ENCODE data around the gene SLC25A22. TPM values are rescaled to one million over a fixed set of nuclear protein-coding genes. Genes with fewer than 3 reads are reported as not detected.

SLC25A22 gene
- total RNA-seq, 1 donor from 2014 or later: 10.3 TPM

GRCh38 chr11:828506-829175 is 30.6 kb upstream of the SLC25A22 start:
- Histone ChIP-seq H3K4me1 (peaks cover 65% of the 10 kb centered on the region), H3K9me3 (no peaks in the 10 kb centered on the region), H3K27ac (no peak overlapping the region), H3K27me3 (no peaks in the 10 kb centered on the region), H3K36me3 (peaks cover 0 to 17% of the 10 kb centered on the region in 2 donors), H3K4me3 (peak overlapping the region in 1 of 2 donors; percentile 42)
- intact Hi-C loops (cut with DNase I): no loop called here
- DNase-seq (ENCODE audit: extremely low spot score in 2 of 2): no peak
- TF ChIP-seq POLR2AphosphoS5 (IDR thresholded peaks at IDR 0.05; ENCODE audit: insufficient read depth in 1 of 2, low read depth in 1 of 2) (no peak), POLR2A (IDR thresholded peaks at IDR 0.05) (no peak)
- TF ChIP-seq, protein P1, sequence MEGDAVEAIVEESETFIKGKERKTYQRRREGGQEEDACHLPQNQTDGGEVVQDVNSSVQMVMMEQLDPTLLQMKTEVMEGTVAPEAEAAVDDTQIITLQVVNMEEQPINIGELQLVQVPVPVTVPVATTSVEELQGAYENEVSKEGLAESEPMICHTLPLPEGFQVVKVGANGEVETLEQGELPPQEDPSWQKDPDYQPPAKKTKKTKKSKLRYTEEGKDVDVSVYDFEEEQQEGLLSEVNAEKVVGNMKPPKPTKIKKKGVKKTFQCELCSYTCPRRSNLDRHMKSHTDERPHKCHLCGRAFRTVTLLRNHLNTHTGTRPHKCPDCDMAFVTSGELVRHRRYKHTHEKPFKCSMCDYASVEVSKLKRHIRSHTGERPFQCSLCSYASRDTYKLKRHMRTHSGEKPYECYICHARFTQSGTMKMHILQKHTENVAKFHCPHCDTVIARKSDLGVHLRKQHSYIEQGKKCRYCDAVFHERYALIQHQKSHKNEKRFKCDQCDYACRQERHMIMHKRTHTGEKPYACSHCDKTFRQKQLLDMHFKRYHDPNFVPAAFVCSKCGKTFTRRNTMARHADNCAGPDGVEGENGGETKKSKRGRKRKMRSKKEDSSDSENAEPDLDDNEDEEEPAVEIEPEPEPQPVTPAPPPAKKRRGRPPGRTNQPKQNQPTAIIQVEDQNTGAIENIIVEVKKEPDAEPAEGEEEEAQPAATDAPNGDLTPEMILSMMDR (IDR thresholded peaks at IDR 0.05): no peak

GRCh38 chr11:827897-828192 is 29.8 kb upstream of the SLC25A22 start, which contains the start of gene CRACR2B:
TSS of gene CRACR2B (plus strand) at chr11:827919. CDS start at chr11:828608, 689 bp downstream.
- H3K4me1 ChIP-seq: peaks cover 61% of the 10 kb centered on the region
- DNase-seq (ENCODE audit: extremely low spot score in 2 of 2): no peak
- H3K9me3 ChIP-seq: no peaks in the 10 kb centered on the region
- no peak within 1 kb of the TSS for H3K27ac ChIP-seq
- no peaks in the 10 kb centered on the region for H3K27me3 ChIP-seq
- peak within 1 kb of the TSS; percentile 33 to 36 for H3K4me3 ChIP-seq
- H3K36me3 ChIP-seq: peaks cover 0 to 22% of the 10 kb centered on the region in 2 donors
- TF ChIP-seq POLR2A (IDR thresholded peaks at IDR 0.05) (no peak), POLR2AphosphoS5 (IDR thresholded peaks at IDR 0.05; ENCODE audit: insufficient read depth in 1 of 2, low read depth in 1 of 2) (no peak)
- TF ChIP-seq, protein P1 (IDR thresholded peaks at IDR 0.05): no peak
- intact Hi-C loops (cut with DNase I): no loop called here

GRCh38 chr11:827146-827896 is 29.2 kb upstream of the SLC25A22 start:
- H3K27me3 ChIP-seq: no peaks in the 10 kb centered on the region
- peaks cover 59% of the 10 kb centered on the region for H3K4me1 ChIP-seq
- peaks cover 0 to 27% of the 10 kb centered on the region in 2 donors for H3K36me3 ChIP-seq
- DNase-seq (ENCODE audit: extremely low spot score in 2 of 2): no peak
- no peak overlapping the region for H3K27ac ChIP-seq
- peak overlapping the region; percentile 33 to 36 for H3K4me3 ChIP-seq
- TF ChIP-seq POLR2AphosphoS5 (IDR thresholded peaks at IDR 0.05; ENCODE audit: insufficient read depth in 1 of 2, low read depth in 1 of 2): no peak
- TF ChIP-seq, protein P1 (IDR thresholded peaks at IDR 0.05): no peak
- TF ChIP-seq POLR2A (IDR thresholded peaks at IDR 0.05): no peak
- intact Hi-C loops (cut with DNase I): no loop called here
- H3K9me3 ChIP-seq: no peaks in the 10 kb centered on the region

DNA sequence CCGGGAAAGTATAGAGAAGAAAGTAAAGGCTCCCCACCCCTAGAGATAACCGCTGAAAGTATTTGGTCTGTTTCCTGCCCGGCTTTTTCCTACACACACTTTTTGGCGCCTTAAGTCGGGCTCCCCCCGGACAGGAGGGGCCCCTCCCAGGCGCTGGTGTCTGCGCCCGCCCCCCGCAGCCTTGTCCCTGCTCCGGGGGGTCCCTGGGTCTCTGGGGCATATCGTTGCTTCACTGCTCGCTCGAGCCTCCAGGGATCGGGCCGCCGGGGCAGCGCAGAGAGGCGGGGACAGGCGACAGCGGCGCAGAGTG is 28.7 kb upstream of the SLC25A22 start:
- Histone ChIP-seq H3K27ac (no peak overlapping the region), H3K9me3 (no peaks in the 10 kb centered on the region), H3K4me3 (peak overlapping the region; percentile 33 to 36), H3K4me1 (peaks cover 59% of the 10 kb centered on the region), H3K27me3 (no peaks in the 10 kb centered on the region), H3K36me3 (peaks cover 0 to 28% of the 10 kb centered on the region in 2 donors)
- TF ChIP-seq, protein P1 (IDR thresholded peaks at IDR 0.05): no peak
- no peak for TF ChIP-seq POLR2A (IDR thresholded peaks at IDR 0.05)
- no peak for TF ChIP-seq POLR2AphosphoS5 (IDR thresholded peaks at IDR 0.05; ENCODE audit: insufficient read depth in 1 of 2, low read depth in 1 of 2)
- intact Hi-C loops (cut with DNase I): no loop called here
- DNase-seq (ENCODE audit: extremely low spot score in 2 of 2): no peak

DNA sequence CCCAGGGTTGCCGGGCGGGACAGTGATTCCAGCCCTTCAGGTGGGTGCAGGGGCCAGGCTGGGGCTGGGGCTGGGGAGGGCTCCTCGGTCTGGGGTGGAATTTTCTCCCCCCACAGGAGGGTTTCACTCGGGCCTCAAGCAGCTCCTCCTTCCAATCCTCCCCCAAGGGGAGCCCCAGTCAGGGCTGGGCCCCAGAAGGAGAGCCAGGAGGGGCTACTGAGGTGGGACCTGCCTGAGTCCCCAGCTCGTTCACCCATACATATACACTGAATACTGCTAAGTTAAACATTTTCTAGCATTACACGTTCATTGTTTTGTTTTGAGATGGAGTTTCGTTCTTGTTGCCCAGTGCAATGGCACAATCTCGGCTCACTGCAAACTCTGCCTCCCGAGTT is 28.1 kb upstream of the SLC25A22 start:
- Histone ChIP-seq H3K27ac (no peak overlapping the region), H3K36me3 (peaks cover 0 to 28% of the 10 kb centered on the region in 2 donors), H3K27me3 (no peaks in the 10 kb centered on the region), H3K4me1 (peaks cover 59% of the 10 kb centered on the region), H3K4me3 (no peak overlapping the region), H3K9me3 (no peaks in the 10 kb centered on the region)
- intact Hi-C loops (cut with DNase I): no loop called here
- DNase-seq (ENCODE audit: extremely low spot score in 2 of 2): no peak
- TF ChIP-seq POLR2A (IDR thresholded peaks at IDR 0.05) (no peak), POLR2AphosphoS5 (IDR thresholded peaks at IDR 0.05; ENCODE audit: insufficient read depth in 1 of 2, low read depth in 1 of 2) (no peak)
- TF ChIP-seq, protein P1 (IDR thresholded peaks at IDR 0.05): no peak
